ENCODE data around the gene TBC1D24.
A peak's percentile ranks its signal among the peaks of the same experiment; 100 is the strongest.
"Not testable (repeated sequence)": the region's sequence is repeated elsewhere in the genome, so short reads cannot be mapped to it uniquely, and the experiment has no call there.

The TBC1D24 gene

DNA sequence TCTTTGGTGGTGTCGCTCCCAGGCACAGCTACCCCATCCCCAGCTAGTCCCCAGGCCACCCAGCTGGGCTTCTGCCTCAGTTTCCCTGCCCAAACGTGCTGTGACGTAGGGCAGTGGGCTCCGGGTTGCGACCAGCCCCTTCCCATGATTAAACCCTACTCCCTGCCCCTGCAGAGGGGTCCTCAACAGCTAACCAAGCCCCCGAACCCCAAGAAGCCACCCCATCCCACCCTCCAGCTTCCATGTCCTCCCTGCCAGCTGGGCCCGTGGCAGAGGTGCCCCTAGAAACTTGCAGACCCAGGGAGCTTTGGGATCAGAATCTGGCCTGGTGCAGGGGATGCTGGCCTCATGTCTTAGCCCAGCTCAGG lies 4.7 kb upstream of the TBC1D24 start:
- Mint-ChIP-seq H3K4me1 (ENCODE audit: low read depth) (peaks cover 8% of the 10 kb centered on the region), H3K9me3 (ENCODE audit: low read depth) (no peaks in the 10 kb centered on the region), H3K27ac (no peak overlapping the region), H3K4me3 (no peak overlapping the region), H3K27me3 (peaks cover 6% of the 10 kb centered on the region), H3K36me3 (no peaks in the 10 kb centered on the region)

DNA sequence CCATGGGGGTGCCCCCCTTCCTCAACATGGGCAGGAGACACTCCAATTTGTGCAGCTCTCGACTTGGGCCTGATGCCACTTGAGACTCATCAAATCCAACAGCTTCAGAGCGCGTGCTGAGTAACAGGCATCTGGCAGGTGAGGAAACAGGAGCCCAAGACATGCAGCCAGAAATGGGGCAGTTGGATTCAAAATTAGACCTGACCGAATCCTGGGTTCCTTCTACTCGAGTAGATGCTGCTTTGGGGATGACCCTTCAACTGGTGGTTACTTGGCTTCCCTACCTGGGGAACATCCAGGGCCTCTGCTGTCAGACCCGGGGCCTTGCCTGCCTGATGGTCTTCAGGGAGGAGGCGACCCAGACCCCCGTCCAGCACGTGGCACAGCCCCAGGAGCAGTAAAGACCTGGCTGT lies 4.3 kb upstream of the TBC1D24 start:
- H3K36me3 Mint-ChIP-seq: no peaks in the 10 kb centered on the region
- no peak overlapping the region for H3K4me3 Mint-ChIP-seq
- peaks cover 6% of the 10 kb centered on the region for H3K27me3 Mint-ChIP-seq
- no peak overlapping the region for H3K27ac Mint-ChIP-seq
- no peaks in the 10 kb centered on the region for H3K9me3 Mint-ChIP-seq (ENCODE audit: low read depth)
- H3K4me1 Mint-ChIP-seq (ENCODE audit: low read depth): peaks cover 8% of the 10 kb centered on the region

DNA sequence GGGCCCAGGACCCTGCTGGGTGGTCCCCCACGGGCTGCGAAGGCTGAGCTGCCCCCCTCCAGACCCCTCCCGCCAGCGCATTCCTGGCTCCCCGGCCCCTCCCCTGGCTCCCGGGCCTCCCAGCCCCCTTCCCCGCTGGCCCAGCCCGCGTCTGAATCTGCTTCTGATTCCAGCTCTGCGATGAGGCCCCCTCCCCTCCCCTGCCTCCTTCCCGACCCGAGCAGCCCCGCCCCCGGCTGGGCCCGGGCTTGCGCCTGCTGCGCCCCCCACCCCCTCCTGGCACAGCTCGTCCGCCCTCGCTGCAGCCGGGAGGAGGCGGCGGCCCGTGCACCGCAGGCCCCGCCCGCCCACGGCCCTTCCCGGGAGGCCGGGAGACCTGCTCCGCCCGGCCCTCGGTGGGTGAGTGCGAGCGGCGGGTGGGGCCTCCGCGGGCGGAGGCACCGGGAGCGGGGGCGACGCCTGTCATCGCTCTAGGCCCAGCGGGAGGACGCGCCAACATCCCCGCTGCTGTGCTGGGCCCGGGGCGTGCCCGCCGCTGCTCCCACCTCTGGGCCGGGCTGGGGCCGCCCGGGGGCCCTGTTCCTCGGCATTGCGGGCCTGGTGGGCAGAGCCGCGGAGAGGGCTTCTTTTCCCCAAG lies 3.8 kb upstream of the TBC1D24 start, which contains the start of gene NTN3:
NTN3 (plus strand) TSS at position 282 of the 637 bp plus-strand sequence. CDS start 405 bp downstream, outside the sequence.
- H3K27me3 Mint-ChIP-seq: peaks cover 6% of the 10 kb centered on the region
- no peaks in the 10 kb centered on the region for H3K9me3 Mint-ChIP-seq (ENCODE audit: low read depth)
- no peak within 1 kb of the TSS for H3K4me3 Mint-ChIP-seq
- peaks cover 10% of the 10 kb centered on the region for H3K4me1 Mint-ChIP-seq (ENCODE audit: low read depth)
- no peaks in the 10 kb centered on the region for H3K36me3 Mint-ChIP-seq
- no peak within 1 kb of the TSS for H3K27ac Mint-ChIP-seq

GRCh38 chr16:2471653-2472487 lies 3.1 kb upstream of the TBC1D24 start:
- Mint-ChIP-seq H3K27me3 (peaks cover 6% of the 10 kb centered on the region), H3K4me1 (ENCODE audit: low read depth) (peaks cover 17% of the 10 kb centered on the region), H3K9me3 (ENCODE audit: low read depth) (no peaks in the 10 kb centered on the region), H3K4me3 (no peak overlapping the region), H3K27ac (no peak overlapping the region), H3K36me3 (no peaks in the 10 kb centered on the region)

DNA sequence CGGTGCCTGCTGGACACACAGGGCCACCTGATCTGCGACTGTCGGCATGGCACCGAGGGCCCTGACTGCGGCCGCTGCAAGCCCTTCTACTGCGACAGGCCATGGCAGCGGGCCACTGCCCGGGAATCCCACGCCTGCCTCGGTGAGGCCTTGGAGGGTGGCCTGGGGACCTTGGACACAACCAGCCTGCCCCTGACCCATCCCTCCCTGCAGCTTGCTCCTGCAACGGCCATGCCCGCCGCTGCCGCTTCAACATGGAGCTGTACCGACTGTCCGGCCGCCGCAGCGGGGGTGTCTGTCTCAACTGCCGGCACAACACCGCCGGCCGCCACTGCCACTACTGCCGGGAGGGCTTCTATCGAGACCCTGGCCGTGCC lies 2.5 kb upstream of the TBC1D24 start:
- no peak overlapping the region for H3K27ac Mint-ChIP-seq
- no peaks in the 10 kb centered on the region for H3K36me3 Mint-ChIP-seq
- peaks cover 17% of the 10 kb centered on the region for H3K4me1 Mint-ChIP-seq (ENCODE audit: low read depth)
- no peaks in the 10 kb centered on the region for H3K9me3 Mint-ChIP-seq (ENCODE audit: low read depth)
- peak overlapping the region; percentile 79 for H3K4me3 Mint-ChIP-seq
- H3K27me3 Mint-ChIP-seq: peaks cover 6% of the 10 kb centered on the region

GRCh38 chr16:2472885-2473445 lies 2.0 kb upstream of the TBC1D24 start:
- Mint-ChIP-seq H3K4me1 (ENCODE audit: low read depth) (peaks cover 17% of the 10 kb centered on the region), H3K4me3 (peak overlapping the region; percentile 79), H3K9me3 (ENCODE audit: low read depth) (no peaks in the 10 kb centered on the region), H3K27me3 (peaks cover 6% of the 10 kb centered on the region), H3K27ac (no peak overlapping the region), H3K36me3 (no peaks in the 10 kb centered on the region)

- no peaks in the 10 kb centered on the region for H3K9me3 Mint-ChIP-seq (ENCODE audit: low read depth)
- no peaks in the 10 kb centered on the region for H3K36me3 Mint-ChIP-seq
- H3K4me3 Mint-ChIP-seq: peak overlapping the region; percentile 79
- H3K27ac Mint-ChIP-seq: no peak overlapping the region
- H3K27me3 Mint-ChIP-seq: peaks cover 6% of the 10 kb centered on the region
- peaks cover 15% of the 10 kb centered on the region for H3K4me1 Mint-ChIP-seq (ENCODE audit: low read depth)
Measured at GRCh38 chr16:2473446-2473926, 1.4 kb upstream of the TBC1D24 start.

- Mint-ChIP-seq H3K9me3 (ENCODE audit: low read depth) (no peaks in the 10 kb centered on the region), H3K4me1 (ENCODE audit: low read depth) (peaks cover 15% of the 10 kb centered on the region), H3K4me3 (peak overlapping the region; percentile 74), H3K27ac (peak overlapping the region; percentile 64), H3K36me3 (no peaks in the 10 kb centered on the region), H3K27me3 (peaks cover 6% of the 10 kb centered on the region)
Measured at GRCh38 chr16:2473999-2474876, 689 bp upstream of the TBC1D24 start.

DNA sequence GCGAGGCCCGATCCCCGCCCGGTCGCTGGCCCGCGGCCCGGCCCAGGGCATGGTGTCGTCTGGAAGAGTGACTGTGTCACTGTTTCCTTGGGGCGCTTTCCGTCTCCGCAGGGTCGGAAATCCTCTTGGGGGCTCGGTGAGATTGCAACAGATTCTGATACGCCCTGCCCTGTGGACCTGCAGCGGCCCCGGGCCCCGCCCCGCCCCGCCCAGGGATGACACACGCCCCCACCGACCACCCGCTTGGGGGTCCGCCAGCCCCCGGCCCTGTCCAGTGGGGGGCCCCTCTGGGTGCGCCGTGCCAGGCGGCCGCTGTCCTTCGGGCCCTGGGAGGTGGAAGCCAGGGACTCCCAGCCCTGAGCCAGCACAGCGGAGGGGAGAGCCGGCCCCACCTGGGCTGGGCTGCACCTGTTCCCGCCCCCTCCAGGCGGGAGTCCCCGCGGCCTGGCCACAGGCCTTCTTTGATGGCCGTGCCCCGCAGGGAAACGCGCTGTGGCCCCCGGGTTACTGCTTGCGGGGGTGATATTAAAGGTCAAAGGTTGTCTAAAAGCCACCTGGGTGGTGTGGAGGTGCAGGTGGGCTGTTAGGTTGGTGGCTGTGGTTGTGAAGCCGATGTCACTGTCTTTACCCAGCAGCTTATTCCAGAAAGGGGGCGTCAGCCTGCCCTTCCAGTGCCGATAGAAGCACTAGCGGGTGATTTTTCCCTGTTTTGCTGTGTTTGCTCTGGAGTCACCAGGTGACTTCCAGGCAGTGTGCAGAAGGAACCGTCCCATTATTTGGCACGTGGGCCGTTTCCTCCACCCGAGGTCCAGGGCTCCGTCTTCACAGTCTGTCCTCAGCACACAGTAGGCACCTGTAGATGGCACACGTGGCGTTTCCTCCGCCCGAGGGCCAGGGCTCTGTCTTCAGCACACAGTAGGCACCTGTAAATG lies 752 bp downstream of the TBC1D24 start:
- H3K27ac Mint-ChIP-seq: no peak overlapping the region
- no peaks in the 10 kb centered on the region for H3K36me3 Mint-ChIP-seq
- H3K4me3 Mint-ChIP-seq: peak overlapping the region; percentile 70
- peaks cover 10% of the 10 kb centered on the region for H3K4me1 Mint-ChIP-seq (ENCODE audit: low read depth)
- H3K27me3 Mint-ChIP-seq: no peaks in the 10 kb centered on the region
- H3K9me3 Mint-ChIP-seq (ENCODE audit: low read depth): no peaks in the 10 kb centered on the region

GRCh38 chr16:2476345-2476720 lies 1.4 kb downstream of the TBC1D24 start:
- H3K4me3 Mint-ChIP-seq: peak overlapping the region; percentile 70
- no peaks in the 10 kb centered on the region for H3K27me3 Mint-ChIP-seq

GRCh38 chr16:2476741-2477140 lies 1.8 kb downstream of the TBC1D24 start:
- peak overlapping the region; percentile 70 for H3K4me3 Mint-ChIP-seq
- H3K27me3 Mint-ChIP-seq: no peaks in the 10 kb centered on the region
- H3K9me3 Mint-ChIP-seq (ENCODE audit: low read depth): no peaks in the 10 kb centered on the region
- peaks cover 10% of the 10 kb centered on the region for H3K4me1 Mint-ChIP-seq (ENCODE audit: low read depth)
- no peak overlapping the region for H3K27ac Mint-ChIP-seq
- H3K36me3 Mint-ChIP-seq: no peaks in the 10 kb centered on the region

More at GRCh38 chr16:2476345-2476720, 1.4 kb downstream of the TBC1D24 start:
- Mint-ChIP-seq H3K9me3 (ENCODE audit: low read depth) (no peaks in the 10 kb centered on the region), H3K27ac (no peak overlapping the region), H3K4me1 (ENCODE audit: low read depth) (peaks cover 10% of the 10 kb centered on the region), H3K36me3 (no peaks in the 10 kb centered on the region)

GRCh38 chr16:2477327-2477726 lies 2.4 kb downstream of the TBC1D24 start:
- Mint-ChIP-seq H3K27me3 (no peaks in the 10 kb centered on the region), H3K36me3 (no peaks in the 10 kb centered on the region), H3K4me1 (ENCODE audit: low read depth) (peaks cover 13% of the 10 kb centered on the region), H3K9me3 (ENCODE audit: low read depth) (no peaks in the 10 kb centered on the region), H3K4me3 (no peak overlapping the region), H3K27ac (no peak overlapping the region)

DNA sequence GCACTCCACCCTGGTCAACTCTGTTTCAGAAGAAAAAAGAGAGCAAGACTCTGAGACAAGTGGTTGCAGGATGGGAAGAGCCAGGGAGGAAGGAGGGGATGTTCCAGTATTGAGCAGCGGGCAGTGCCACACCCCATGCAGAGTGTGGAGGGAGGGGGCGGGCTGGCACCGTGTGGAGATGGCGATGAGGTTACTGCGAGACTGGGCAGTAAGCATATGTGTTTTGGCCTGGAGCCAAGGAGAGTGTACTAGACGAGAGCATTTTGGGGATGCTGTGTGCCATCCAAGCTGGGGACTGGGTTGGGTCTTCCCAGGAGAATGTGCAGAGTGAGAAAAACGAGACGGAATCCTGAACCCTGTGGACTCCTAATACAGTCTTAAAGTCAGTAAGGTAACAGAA lies 3.4 kb downstream of the TBC1D24 start:
- H3K4me3 Mint-ChIP-seq: no peak overlapping the region
- no peak overlapping the region for H3K27ac Mint-ChIP-seq
- no peaks in the 10 kb centered on the region for H3K36me3 Mint-ChIP-seq
- no peaks in the 10 kb centered on the region for H3K27me3 Mint-ChIP-seq
- H3K9me3 Mint-ChIP-seq (ENCODE audit: low read depth): no peaks in the 10 kb centered on the region
- H3K4me1 Mint-ChIP-seq (ENCODE audit: low read depth): peaks cover 13% of the 10 kb centered on the region

DNA sequence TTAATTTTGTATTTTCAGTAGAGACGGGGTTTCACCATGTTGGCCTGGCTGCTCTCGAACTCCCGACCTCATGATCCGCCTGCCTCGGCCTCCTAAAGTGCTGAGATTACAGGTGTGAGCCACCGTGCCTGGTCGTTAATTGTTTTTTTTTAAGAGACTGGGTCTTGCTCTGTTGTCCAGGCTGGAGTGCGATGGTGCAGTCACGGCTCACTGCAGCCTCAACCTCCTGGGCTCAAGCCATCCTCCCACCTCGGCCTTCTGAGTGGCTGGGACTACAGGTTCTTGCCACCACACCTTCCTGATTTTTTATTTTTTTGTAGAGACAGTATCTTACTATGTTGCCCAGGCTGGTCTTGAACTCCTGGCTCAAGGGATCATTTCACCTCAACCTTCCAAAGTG lies 5.1 kb downstream of the TBC1D24 start:
- not testable (repeated sequence) for H3K27me3 Mint-ChIP-seq; H3K4me3 Mint-ChIP-seq; H3K36me3 Mint-ChIP-seq; H3K9me3 Mint-ChIP-seq (ENCODE audit: low read depth); H3K27ac Mint-ChIP-seq
- H3K4me1 Mint-ChIP-seq (ENCODE audit: low read depth): peaks cover 12% of the 10 kb centered on the region
